WTC11 (cell line): ENCODE results near the gene MACF1. TPM values are rescaled to one million over a fixed set of nuclear protein-coding genes. Genes with fewer than 3 reads are reported as not detected.

Experiments
- ATAC-seq: fragments of 200-7000 bp; cut with Tn5 transposase; 2 replicates; pipeline ENCODE4 v1.10.0; 2021; ENCODE audit warnings: mild to moderate bottlenecking, moderate library complexity
- CTCF ChIA-PET: fragments of 300-600 bp; sonication (Branson Sonifier 250); formaldehyde crosslinking; loops from one replicate; lab custom pipeline; 2021; ENCODE audit warnings: antibody characterized with exemption; lab: Charles Lee
- POLR2A ChIA-PET: fragments of 350-600 bp; sonication (Branson Sonifier 250); formaldehyde crosslinking; loops from one replicate; lab custom pipeline; 2021; ENCODE audit warnings: antibody characterized with exemption; lab: Charles Lee
- DNase-seq: peaks from one replicate; pipeline ENCODE4 v3.0.0; 2021; ENCODE audit warnings: low spot score
- H3K27ac Mint-ChIP-seq: 2 replicates; pipeline ENCODE4 v1.8.0; 2021; ENCODE audit warnings: mixed read lengths
- H3K27me3 Mint-ChIP-seq: 2 replicates; pipeline ENCODE4 v1.8.0; 2021; ENCODE audit warnings: low read depth, mild to moderate bottlenecking, moderate library complexity, mixed read lengths
- H3K36me3 Mint-ChIP-seq: 2 replicates; pipeline ENCODE4 v1.8.0; 2021; ENCODE audit warnings: mixed read lengths
- H3K4me1 Mint-ChIP-seq: 2 replicates; pipeline ENCODE4 v1.8.0; 2022; ENCODE audit warnings: mixed read lengths
- H3K4me3 Mint-ChIP-seq: 2 replicates; pipeline ENCODE4 v1.8.0; 2021; ENCODE audit warnings: mild to moderate bottlenecking, moderate library complexity, mixed read lengths
- H3K9me3 Mint-ChIP-seq: 2 replicates; pipeline ENCODE4 v1.8.0; 2021; ENCODE audit warnings: mixed read lengths
- CREM ChIP-seq: sonication (generic); formaldehyde crosslinking; IDR thresholded peaks from 2 replicates; pipeline ENCODE4 v1.8.1; 2022; ENCODE audit warnings: mild to moderate bottlenecking, missing genetic modification reagents, moderate library complexity
- GABPB1 ChIP-seq: sonication (generic); formaldehyde crosslinking; IDR thresholded peaks from 2 replicates; pipeline ENCODE4 v1.8.1; 2023; ENCODE audit warnings: mild to moderate bottlenecking, missing genetic modification reagents
- IRF1 ChIP-seq: sonication (generic); formaldehyde crosslinking; IDR thresholded peaks from 2 replicates; pipeline ENCODE4 v1.8.0; 2023; ENCODE audit warnings: missing genetic modification reagents
- IRF2 ChIP-seq: sonication (generic); formaldehyde crosslinking; IDR thresholded peaks from 2 replicates; pipeline ENCODE4 v1.8.0; 2022; ENCODE audit warnings: low read depth, missing genetic modification reagents, borderline replicate concordance
- MAX ChIP-seq: sonication (generic); formaldehyde crosslinking; IDR thresholded peaks from 2 replicates; pipeline ENCODE4 v1.8.0; 2022; ENCODE audit warnings: mild to moderate bottlenecking, missing genetic modification reagents
- NR2C2 ChIP-seq: sonication (generic); formaldehyde crosslinking; IDR thresholded peaks from 2 replicates; pipeline ENCODE4 v1.8.0; 2022; ENCODE audit warnings: mild to moderate bottlenecking, missing genetic modification reagents
- ZNF219 ChIP-seq: sonication (generic); formaldehyde crosslinking; IDR thresholded peaks from 2 replicates; pipeline ENCODE4 v1.8.0; 2023; ENCODE audit warnings: missing genetic modification reagents, mild to moderate bottlenecking, borderline replicate concordance
- ZNF263 ChIP-seq: sonication (generic); formaldehyde crosslinking; IDR thresholded peaks from 2 replicates; pipeline ENCODE4 v1.8.1; 2022; ENCODE audit warnings: low read depth, mild to moderate bottlenecking, moderate library complexity, missing genetic modification reagents
- ZNF512 ChIP-seq: sonication (generic); formaldehyde crosslinking; IDR thresholded peaks from 2 replicates; pipeline ENCODE4 v1.8.1; 2022; ENCODE audit warnings: missing genetic modification reagents, borderline replicate concordance
- total RNA-seq: library from RNA; stranded (reverse); gene quantifications from 3 replicates; pipeline ENCODE4 v1.2.3, GENCODE V29; 2021
- TF ChIP-seq, protein P1 (sequence below): sonication (generic); formaldehyde crosslinking; conservative IDR thresholded peaks from 2 replicates; pipeline ENCODE4 v1.8.1; 2023; ENCODE audit warnings: mild to moderate bottlenecking, low read depth, missing genetic modification reagents, moderate library complexity
- TF ChIP-seq, protein P2 (sequence below): fragments of 200-600 bp; IDR thresholded peaks from 2 replicates; pipeline ENCODE4 v1.8.0; 2022; ENCODE audit warnings: antibody characterized with exemption
- TF ChIP-seq, protein P3 (sequence below): fragments of 250-450 bp; sonication (Bioruptor Pico); IDR thresholded peaks from 2 replicates; pipeline ENCODE4 v1.9.0; 2021; ENCODE audit warnings: moderate library complexity, mild to moderate bottlenecking, inconsistent platforms, borderline replicate concordance

Gene MACF1
- total RNA-seq, 1 experiment from 2014 or later = 327 TPM

- CTCF ChIA-PET = interaction anchor here (0.7 to 4.5 kb wide), 13 partner anchors 15 to 100 kb away, joined by 3 to 39 read pairs (median 5); partner anchors contain the start of gene MACF1
- POLR2A ChIA-PET = interaction anchor here (0.5 to 1.9 kb wide), 7 partner anchors 10 to 57 kb away, joined by 3 to 8 read pairs (median 4); no protein-coding TSS in a partner anchor
- no peaks in the 10 kb centered on the region for H3K27me3 Mint-ChIP-seq
- H3K4me3 Mint-ChIP-seq = peak overlapping the region; percentile 69
- peak; percentile 45 for DNase-seq
- no peaks in the 10 kb centered on the region for H3K9me3 Mint-ChIP-seq
- peaks cover 73% of the 10 kb centered on the region for H3K4me1 Mint-ChIP-seq
- H3K36me3 Mint-ChIP-seq = no peaks in the 10 kb centered on the region
- ATAC-seq = peak; percentile 56
- peak overlapping the region; percentile 98 for H3K27ac Mint-ChIP-seq
- TF ChIP-seq IRF2 (CRISPR knock-in tag) = no peak
- TF ChIP-seq, protein P1, sequence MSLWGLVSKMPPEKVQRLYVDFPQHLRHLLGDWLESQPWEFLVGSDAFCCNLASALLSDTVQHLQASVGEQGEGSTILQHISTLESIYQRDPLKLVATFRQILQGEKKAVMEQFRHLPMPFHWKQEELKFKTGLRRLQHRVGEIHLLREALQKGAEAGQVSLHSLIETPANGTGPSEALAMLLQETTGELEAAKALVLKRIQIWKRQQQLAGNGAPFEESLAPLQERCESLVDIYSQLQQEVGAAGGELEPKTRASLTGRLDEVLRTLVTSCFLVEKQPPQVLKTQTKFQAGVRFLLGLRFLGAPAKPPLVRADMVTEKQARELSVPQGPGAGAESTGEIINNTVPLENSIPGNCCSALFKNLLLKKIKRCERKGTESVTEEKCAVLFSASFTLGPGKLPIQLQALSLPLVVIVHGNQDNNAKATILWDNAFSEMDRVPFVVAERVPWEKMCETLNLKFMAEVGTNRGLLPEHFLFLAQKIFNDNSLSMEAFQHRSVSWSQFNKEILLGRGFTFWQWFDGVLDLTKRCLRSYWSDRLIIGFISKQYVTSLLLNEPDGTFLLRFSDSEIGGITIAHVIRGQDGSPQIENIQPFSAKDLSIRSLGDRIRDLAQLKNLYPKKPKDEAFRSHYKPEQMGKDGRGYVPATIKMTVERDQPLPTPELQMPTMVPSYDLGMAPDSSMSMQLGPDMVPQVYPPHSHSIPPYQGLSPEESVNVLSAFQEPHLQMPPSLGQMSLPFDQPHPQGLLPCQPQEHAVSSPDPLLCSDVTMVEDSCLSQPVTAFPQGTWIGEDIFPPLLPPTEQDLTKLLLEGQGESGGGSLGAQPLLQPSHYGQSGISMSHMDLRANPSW = no peak
- no peak for TF ChIP-seq ZNF263 (CRISPR knock-in tag)
- peak; percentile 71; the same call in 1 of the 2 replicates for TF ChIP-seq GABPB1 (CRISPR knock-in tag)
Observed at GRCh38 chr1:39158327-39159086, 46.0 kb upstream of the MACF1 start.

DNA sequence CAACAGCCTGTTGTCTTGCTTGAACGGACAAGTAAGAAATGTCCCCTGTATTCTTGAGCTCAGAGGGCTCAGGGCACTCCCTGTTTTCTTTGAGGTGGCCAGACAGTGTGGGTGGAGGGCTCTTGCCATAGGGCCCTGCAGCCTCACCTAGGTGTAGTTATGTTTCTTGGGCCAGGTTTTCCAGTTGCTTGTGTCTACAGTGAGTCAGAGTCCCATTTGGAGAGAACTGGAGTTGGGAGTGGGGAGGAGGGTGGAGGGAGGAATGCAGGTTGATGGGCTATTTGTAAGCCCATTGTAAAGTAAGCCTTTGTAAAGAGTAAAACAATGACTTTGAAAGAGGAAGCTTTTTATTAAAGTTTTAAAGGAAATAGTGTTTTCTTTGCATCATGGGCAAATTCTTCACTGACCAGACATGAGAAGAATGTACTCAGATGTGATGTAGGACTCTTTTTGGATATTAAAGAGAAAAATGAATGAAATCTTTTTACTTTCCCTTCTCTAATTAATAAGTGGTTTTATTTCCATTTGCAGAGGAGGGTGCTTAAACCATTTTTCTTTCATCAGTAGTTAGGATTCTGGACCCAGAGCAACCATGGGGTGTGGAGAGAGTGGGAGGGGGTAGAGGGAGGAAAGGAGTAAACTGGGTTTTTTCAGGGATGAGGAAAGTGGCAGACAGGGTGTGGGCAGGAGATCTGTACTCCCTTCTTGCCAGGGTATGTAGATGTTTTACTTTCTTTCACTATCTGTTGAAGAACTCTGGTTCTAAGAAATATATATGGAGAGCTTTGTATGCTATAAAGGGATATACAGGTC is 45.1 kb upstream of the MACF1 start:
- ATAC-seq (peak; percentile 75), DNase-seq (no peak)
- Mint-ChIP-seq H3K27ac (peak overlapping the region; percentile 98), H3K36me3 (no peaks in the 10 kb centered on the region), H3K4me3 (peak overlapping the region; percentile 69), H3K4me1 (peaks cover 73% of the 10 kb centered on the region), H3K9me3 (no peaks in the 10 kb centered on the region), H3K27me3 (no peaks in the 10 kb centered on the region)
- ChIA-PET POLR2A (interaction anchor here (1.1 to 1.9 kb wide), 5 partner anchors 9 to 28 kb away, joined by 3 to 8 read pairs (median 4); no protein-coding TSS in a partner anchor), CTCF (interaction anchor here (0.7 to 4.5 kb wide), 6 partner anchors 9 to 61 kb away, joined by 3 to 39 read pairs (median 6); no protein-coding TSS in a partner anchor)
- no peak for TF ChIP-seq CREM (CRISPR knock-in tag)
- no peak for TF ChIP-seq IRF1
- TF ChIP-seq NR2C2 (CRISPR knock-in tag) = no peak
- TF ChIP-seq ZNF219 (CRISPR knock-in tag) = no peak
- TF ChIP-seq, protein P2, sequence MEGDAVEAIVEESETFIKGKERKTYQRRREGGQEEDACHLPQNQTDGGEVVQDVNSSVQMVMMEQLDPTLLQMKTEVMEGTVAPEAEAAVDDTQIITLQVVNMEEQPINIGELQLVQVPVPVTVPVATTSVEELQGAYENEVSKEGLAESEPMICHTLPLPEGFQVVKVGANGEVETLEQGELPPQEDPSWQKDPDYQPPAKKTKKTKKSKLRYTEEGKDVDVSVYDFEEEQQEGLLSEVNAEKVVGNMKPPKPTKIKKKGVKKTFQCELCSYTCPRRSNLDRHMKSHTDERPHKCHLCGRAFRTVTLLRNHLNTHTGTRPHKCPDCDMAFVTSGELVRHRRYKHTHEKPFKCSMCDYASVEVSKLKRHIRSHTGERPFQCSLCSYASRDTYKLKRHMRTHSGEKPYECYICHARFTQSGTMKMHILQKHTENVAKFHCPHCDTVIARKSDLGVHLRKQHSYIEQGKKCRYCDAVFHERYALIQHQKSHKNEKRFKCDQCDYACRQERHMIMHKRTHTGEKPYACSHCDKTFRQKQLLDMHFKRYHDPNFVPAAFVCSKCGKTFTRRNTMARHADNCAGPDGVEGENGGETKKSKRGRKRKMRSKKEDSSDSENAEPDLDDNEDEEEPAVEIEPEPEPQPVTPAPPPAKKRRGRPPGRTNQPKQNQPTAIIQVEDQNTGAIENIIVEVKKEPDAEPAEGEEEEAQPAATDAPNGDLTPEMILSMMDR = no peak
- no peak for TF ChIP-seq MAX (CRISPR knock-in tag)
- TF ChIP-seq, protein P3, sequence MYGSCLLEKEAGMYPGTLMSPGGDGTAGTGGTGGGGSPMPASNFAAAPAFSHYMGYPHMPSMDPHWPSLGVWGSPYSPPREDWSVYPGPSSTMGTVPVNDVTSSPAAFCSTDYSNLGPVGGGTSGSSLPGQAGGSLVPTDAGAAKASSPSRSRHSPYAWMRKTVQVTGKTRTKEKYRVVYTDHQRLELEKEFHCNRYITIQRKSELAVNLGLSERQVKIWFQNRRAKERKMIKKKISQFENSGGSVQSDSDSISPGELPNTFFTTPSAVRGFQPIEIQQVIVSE (CRISPR knock-in tag) = no peak
- TF ChIP-seq ZNF512 (CRISPR knock-in tag) = no peak
